PC-9 (cell line): ENCODE measurements around the gene LHX8.

Experiments
- EZH2 ChIP-seq: fragments of 200-600 bp; sonication (generic); IDR thresholded peaks from 2 replicates; pipeline ENCODE4 v1.8.0; 2017; ENCODE audit warnings: antibody characterized with exemption, low read depth
- TF ChIP-seq, protein P1 (sequence below): fragments of 200-600 bp; sonication (generic); conservative IDR thresholded peaks from 2 replicates; pipeline ENCODE4 v1.6.1; 2017; ENCODE audit warnings: mixed run types, antibody characterized with exemption, mild to moderate bottlenecking, moderate library complexity

DNA sequence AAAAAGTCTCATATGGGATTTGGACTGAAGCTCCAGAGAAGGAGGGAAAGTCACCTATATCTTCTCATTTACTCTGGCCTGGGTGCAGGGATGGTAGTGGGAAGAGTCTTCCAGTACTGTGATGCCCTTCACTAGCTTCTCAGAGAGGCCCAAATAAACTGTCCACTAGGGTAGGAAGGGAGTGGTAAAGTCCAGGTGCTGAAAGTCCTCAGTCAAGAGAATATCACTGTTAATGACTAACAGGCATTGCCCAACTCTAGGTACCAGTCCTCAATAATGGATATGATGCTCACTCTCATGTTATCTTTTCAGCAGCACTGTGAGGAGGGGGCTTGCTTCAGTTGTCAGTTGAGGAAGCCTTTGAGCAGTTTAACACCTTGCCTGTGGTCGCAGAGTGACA, 64.0 kb downstream of the LHX8 start:
- TF ChIP-seq, protein P1, sequence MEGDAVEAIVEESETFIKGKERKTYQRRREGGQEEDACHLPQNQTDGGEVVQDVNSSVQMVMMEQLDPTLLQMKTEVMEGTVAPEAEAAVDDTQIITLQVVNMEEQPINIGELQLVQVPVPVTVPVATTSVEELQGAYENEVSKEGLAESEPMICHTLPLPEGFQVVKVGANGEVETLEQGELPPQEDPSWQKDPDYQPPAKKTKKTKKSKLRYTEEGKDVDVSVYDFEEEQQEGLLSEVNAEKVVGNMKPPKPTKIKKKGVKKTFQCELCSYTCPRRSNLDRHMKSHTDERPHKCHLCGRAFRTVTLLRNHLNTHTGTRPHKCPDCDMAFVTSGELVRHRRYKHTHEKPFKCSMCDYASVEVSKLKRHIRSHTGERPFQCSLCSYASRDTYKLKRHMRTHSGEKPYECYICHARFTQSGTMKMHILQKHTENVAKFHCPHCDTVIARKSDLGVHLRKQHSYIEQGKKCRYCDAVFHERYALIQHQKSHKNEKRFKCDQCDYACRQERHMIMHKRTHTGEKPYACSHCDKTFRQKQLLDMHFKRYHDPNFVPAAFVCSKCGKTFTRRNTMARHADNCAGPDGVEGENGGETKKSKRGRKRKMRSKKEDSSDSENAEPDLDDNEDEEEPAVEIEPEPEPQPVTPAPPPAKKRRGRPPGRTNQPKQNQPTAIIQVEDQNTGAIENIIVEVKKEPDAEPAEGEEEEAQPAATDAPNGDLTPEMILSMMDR, result no peak
- no peak for TF ChIP-seq EZH2
